UCSD-AML1 (cell line): ENCODE results near the gene PRSS2.
"Not testable (repeated sequence)": the region's sequence is repeated elsewhere in the genome, so short reads cannot be mapped to it uniquely, and the experiment has no call there.

Source experiments
- DNase-seq: peaks from one replicate; lab custom pipeline; 2025; ENCODE audit not compliant: unreplicated experiment; lab: John Stamatoyannopoulos, UW

PRSS2 gene

GRCh38 chr7:142758312-142758711 is 12.5 kb upstream of the PRSS2 start:
- DNase-seq: not testable (repeated sequence)

DNA sequence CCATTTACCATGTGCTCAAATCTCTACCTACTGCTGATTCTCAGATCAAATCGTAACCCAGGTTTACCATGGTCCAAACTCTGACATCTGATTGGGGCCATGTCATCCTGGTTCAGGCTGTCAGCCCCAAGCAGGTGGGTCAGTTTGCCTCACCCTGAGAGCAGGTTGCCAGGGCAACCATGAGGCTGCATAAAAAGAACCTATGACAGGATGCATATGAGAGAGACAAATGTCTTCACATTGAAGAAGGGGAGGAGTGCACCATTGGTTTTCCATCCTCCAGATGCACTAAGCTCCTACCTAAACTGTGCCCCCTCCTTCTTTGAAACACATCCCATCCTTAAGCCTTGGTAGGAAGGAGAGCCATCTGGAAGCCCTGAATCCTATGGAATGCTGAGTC is 11.3 kb upstream of the PRSS2 start:
- DNase-seq: no peak

DNA sequence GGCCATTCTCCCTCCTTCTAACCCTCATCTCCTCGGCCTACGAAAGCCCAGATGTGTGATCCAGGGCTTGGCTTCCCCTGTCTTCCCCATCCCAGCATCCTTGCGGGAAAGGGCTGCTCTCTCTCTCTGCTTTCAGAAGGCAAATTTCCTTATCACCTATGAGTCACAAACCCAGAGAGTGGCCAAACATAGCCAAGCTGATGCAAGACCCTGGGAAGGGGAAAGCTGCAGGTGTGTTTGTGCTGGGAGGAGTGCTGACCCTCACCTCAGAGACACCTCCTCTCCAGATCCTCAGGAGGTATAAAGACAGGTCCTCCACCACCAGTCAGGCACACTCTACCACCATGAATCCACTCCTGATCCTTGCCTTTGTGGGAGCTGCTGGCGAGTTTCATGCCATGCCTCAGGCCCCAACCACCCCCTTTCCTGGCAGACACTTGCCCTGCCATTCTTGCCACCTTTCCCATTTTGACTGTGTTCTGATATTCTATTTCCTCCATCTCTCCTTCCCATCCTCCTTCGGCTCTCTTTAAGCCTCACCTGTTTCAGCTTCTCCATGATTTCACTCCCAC is 10.6 kb upstream of the PRSS2 start:
- no peak for DNase-seq

DNA sequence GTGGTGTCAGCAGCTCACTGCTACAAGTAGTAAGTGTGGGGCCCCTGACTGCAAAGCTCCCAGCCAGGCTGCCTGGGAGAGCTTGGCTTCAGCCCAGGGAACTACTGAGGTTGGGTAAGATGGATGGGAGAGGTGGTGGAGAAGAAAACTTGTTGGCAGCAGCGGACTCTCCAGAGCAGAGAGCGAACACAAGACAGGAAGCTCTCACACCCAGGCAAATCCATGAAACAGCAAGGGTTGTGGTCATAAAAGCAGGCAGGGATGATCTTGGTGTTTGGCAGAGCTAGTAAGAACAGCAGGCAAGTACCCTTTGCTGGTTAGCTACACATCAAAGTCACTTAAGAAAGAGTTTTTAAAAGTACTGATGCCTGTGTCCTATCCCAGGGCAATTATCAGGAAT is 9.2 kb upstream of the PRSS2 start:
- not testable (repeated sequence) for DNase-seq

GRCh38 chr7:142762104-142762503 is 8.7 kb upstream of the PRSS2 start:
- DNase-seq: no peak

DNA sequence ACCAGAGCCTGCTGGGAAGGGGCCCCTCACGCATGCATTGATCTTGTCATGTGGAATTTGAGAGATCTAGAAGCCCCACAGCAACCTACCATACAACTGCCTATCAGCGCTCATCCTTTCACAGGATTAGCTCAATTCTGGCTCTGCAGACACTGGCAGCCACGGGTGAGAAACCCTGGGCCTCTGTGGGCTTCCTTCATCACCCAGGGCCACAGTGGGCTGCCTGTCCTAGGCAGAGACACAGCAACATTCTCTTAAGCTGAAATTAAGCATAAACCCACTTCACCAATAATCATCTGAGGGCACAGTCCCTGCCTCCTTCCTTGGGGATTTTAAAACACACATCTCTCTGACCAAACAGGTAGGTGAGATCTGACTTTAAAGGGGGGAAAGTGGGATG is 3.3 kb upstream of the PRSS2 start:
- DNase-seq: no peak

DNA sequence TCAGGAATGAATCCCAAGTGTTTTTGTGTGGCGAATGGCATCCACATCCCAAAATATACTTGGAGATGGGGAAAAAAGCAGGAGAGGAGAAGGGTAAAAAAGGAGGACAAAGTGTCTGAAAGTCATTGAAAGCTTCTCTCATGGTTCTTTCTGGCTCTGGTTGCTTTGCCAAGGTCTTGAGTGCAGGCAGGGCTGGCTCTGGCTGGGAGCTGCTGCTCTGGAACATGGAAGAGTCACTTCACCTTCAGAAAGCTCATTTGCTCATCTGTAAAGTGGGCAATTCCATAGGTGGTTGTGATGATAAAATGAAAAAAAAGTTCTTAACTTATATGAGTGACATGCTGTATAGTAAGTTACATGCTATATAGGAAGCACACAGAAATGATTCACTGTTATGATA is 2.9 kb upstream of the PRSS2 start:
- no peak for DNase-seq

GRCh38 chr7:142768885-142769284 is 1.9 kb upstream of the PRSS2 start:
- DNase-seq: not testable (repeated sequence)

- DNase-seq: no peak
Measured at GRCh38 chr7:142771353-142771723, 568 bp downstream of the PRSS2 start.

DNA sequence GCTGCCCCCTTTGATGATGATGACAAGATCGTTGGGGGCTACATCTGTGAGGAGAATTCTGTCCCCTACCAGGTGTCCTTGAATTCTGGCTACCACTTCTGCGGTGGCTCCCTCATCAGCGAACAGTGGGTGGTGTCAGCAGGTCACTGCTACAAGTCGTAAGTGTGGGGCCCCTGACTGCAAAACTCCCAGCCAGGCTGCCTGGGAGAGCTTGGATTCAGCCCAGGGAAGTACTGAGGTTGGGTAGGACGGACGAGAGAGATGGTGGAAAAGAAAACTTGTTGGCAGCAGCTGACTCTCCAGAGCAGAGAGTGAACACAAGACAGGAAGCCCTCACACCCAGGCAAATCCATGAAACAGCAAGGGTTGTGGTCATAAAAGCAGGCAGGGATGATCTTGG is 1.3 kb downstream of the PRSS2 start:
- DNase-seq: no peak

- no peak for DNase-seq
Measured at GRCh38 chr7:142772673-142773072, 1.9 kb downstream of the PRSS2 start.

DNA sequence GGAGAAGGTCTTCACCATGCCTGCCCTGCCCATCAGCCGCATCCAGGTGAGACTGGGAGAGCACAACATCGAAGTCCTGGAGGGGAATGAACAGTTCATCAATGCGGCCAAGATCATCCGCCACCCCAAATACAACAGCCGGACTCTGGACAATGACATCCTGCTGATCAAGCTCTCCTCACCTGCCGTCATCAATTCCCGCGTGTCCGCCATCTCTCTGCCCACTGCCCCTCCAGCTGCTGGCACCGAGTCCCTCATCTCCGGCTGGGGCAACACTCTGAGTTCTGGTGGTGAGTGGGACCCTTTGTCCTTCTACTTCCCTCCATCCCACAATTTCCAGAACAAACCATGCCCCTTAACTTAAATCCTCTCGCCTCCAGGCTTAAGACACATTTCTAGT is 2.5 kb downstream of the PRSS2 start:
- DNase-seq: no peak

DNA sequence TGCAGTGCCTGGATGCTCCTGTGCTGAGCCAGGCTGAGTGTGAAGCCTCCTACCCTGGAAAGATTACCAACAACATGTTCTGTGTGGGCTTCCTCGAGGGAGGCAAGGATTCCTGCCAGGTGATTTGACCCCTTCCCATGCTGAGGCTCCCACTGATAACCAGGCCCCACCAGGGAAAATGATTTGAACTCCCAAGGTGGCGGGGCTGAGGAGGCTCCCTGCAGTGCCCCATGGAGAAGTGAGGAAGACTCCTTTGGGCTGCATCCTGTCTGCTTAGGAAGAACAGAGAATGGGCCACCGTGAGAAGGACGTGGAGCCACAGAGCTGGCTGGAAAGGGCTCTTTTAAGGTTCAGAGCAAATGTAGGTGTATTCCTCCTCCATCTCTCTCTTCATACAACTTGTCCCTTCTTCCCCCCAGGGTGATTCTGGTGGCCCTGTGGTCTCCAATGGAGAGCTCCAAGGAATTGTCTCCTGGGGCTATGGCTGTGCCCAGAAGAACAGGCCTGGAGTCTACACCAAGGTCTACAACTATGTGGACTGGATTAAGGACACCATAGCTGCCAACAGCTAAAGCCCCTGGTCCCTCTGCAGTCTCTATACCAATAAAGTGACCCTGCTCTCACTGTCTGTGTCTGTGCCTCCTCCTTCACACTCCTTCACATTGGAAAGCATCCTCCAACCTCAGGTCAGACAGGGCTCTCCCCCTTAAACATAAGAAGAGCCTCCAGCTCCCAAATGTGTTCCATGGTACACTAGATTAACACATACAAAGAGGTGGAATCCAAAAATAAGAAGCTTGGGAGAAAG is 3.4 kb downstream of the PRSS2 start:
- DNase-seq: no peak

GRCh38 chr7:142774826-142775225 is 4.1 kb downstream of the PRSS2 start:
- DNase-seq: no peak

GRCh38 chr7:142775351-142776115 is 4.8 kb downstream of the PRSS2 start:
- DNase-seq: not testable (repeated sequence)

DNA sequence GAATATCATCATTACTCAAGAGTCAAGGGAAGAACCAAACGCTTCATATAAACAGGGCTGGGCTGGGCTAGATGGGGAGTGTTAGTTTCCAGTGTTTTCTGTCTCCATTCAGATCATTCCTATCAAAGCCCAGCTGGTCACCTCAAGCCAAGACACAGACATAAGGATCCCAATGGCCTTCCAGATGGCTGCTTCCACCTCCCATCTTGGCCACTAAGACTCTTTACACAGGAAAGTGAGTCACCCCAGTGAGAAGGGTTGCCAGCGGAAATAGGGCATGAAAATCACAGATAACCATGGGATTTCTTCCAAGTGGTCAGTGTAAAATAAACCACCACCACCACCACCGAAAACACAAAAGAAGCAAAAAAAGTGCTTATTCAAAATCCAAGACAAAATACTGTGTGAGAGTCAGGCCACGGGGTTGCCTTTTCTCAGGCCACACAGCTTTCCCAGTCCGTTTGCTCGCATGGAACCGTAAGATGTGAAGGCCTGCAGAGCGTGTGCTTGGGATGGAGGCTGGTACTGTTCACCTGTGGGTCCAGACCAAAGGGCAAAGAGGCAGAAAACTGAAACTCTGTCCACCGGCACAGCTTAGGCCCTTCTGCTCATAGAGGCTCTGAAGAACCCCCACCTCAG is 5.6 kb downstream of the PRSS2 start:
- no peak for DNase-seq

GRCh38 chr7:142776845-142777225 is 6.1 kb downstream of the PRSS2 start:
- DNase-seq: not testable (repeated sequence)

DNA sequence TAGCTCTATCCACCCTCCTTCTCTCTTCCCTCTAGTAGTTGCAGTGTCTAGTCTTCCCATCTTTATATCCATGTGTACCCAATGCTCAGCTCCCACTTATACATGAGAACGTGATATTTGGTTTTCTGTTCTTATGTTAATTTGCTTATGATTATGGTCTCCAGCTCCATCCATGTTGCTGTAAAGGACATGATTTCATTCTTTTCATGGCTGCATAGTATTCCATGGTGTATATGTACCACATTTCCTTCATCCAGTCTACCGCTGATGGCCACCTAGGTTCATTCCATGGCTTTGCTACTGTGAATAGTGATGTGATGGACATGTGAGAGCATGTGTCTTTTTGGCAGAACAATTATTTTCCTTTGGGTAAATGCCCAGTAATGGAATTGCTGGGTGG is 6.5 kb downstream of the PRSS2 start:
- DNase-seq: no peak

DNA sequence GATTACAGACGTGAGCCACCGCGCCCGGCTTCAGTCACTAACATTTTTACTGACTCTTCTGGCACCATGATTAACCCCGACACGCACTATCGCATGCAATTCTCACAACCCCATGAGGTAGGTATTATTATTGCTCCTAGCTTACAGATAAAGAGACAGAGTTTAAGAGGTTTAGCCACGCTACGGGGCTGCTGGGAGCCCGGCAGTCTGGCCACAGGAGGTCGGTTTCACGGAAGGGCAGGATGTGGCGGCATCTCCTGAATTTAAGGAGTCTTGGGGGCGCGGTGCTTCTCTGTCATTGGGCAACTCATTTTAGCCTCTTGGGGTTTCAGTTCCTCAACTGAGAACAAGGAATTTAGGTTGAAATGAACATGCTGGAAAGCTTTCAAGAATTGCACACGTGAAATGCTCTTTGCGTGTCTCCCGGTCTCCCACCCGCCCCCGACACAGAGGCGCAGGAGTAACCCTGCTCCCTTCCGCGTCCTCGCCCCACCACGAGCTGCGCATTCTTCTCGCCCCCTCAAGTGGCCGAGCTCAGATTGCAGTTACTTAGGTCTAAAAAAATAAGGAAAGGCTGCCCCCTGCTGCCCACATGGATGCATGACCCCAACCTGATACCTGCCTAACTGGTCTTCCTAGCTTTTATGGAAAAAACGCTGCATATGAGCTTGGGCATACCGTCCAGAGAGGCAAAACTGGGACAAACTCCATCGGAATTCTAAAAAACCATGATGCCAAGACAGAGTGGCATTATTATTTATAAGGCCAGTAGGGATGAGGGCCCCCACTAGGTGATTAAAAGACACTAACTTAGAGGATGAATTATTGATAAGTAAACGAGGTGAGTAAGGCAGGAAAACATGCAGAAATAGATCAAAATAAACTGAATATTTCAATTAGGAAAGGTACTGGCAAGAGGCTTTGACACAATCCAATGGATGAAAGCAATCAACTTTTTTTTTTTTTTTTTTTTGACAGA is 12.4 kb downstream of the PRSS2 start:
- DNase-seq: peak; percentile 75

DNA sequence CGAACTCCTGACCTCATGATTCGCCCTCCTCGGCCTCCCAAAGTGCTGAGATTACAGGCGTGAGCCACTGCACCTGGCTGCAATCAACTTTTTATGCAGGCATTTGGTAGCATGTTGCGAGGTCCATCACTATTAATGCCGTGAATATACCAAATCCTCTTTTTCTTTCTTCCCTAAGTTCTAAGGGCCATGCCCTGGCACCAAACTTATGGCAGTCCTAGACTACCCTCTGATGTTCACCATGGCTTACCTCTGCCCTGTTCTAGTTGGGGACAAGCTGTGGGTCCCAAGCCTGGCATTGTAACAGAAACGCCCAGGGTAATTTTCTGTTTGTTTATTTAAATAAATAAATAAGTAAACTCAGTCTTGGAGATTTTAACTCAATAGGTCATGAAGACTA is 13.3 kb downstream of the PRSS2 start:
- no peak for DNase-seq

- DNase-seq: no peak
Measured at GRCh38 chr7:142784716-142785115, 13.9 kb downstream of the PRSS2 start.
